ENCODE measurements around the gene RNU1-1.
"Not testable (repeated sequence)": the region's sequence is repeated elsewhere in the genome, so short reads cannot be mapped to it uniquely, and the experiment has no call there.

RNU1-1 gene

DNA sequence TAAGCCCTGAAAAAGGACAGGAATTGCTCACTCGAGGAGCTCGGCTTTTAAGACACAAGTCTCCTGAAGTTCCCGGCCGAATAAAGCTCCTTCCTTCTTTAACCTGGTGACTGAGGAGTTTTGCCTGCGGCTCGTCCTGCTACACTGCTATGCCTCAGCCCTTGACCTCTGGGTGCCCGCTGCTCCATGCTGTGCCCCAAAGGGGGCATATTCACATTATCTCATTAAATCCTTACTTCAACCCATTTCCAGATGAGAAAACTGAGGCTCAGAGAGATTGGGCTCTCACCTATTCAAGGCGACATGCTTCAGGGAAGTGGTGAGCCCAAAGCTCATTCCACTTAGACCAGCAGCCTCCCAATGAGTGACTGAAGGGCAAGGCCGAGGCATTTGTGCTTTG lies 20.4 kb downstream of the RNU1-1 start:
- DNase-seq (ENCODE audit: low spot score): not testable (repeated sequence)

DNA sequence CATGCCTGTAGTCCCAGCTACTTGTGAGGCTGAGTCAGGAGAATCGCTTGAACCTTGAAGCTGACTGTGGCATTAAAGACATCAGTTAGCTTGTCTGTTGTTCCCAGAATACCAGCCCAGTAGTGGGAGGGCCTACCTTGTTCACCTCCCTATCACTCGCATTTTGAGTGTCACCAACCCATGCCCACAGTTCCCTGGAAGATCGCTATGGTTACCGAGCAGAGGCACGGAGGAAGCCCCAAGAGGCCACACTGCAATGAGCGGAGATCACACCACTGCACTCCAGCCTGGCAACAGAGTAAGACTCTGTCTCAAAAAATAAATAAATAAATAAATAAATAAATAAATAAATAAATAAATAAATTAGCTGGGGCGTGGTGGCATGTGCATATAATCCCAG lies 21.1 kb downstream of the RNU1-1 start:
- not testable (repeated sequence) for DNase-seq (ENCODE audit: low spot score)

DNA sequence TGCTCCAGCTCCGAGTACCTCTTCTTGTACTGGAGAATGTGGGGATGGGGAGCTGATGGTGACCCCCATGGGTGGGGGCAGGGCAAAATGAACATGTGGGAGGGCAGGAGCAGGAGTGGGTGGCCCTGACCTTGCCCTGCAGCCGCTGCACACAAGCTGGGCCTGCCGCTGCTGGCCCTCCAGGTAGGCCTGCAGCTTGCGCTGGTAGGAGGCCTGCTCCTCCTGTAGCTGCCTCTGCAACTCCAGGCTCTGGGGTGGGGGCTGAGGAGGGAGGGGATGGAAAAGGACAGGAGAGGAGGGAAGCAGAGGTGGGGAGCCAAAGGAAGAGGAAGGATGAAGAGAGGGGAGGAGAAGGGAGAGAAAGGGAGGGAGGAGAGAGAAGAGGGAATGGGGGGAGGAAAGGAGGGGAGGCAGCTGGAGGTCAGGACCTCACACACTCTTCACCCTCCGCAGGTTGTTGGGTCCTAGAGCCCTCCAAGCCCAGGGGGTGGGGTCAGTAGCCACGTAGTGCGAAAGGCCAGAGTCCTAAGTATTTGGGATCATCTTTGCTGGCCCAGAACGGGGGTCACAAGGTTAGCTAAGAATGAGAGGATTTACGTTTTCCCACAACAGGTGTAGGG lies 22.9 kb downstream of the RNU1-1 start:
- no peak for DNase-seq (ENCODE audit: low spot score)

DNA sequence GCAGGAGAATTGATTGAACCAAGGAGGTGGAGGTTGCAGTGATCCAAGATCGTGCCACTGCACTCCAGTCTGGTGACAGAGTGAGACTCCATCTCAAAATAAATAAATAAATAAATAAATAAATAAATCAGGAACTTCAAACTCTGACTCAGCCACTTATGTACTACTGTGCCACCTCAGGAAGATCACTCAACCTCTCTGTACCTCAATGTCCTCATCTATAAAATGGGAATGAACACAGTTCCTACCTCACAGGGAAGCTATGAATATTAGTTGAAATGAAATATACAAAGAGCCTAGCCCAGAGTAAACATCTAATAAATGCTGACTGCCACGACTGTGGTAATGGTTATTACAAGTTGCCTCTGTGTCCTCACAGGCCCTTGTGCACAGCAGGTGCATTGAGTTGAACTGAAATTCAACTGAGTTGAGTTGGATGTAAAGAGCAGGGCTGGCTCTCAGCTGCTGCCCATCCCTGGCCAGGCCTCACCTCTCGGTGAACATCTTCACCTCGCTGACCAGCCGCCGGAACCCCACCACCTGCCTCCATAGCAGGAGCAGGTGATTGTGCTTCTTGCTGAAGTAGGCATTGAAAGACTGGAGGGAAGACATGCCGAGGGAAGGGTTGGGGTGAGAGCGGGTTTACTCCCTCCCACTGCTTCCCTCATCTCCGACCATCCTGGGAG lies 24.7 kb downstream of the RNU1-1 start:
- DNase-seq (ENCODE audit: low spot score): not testable (repeated sequence)

DNA sequence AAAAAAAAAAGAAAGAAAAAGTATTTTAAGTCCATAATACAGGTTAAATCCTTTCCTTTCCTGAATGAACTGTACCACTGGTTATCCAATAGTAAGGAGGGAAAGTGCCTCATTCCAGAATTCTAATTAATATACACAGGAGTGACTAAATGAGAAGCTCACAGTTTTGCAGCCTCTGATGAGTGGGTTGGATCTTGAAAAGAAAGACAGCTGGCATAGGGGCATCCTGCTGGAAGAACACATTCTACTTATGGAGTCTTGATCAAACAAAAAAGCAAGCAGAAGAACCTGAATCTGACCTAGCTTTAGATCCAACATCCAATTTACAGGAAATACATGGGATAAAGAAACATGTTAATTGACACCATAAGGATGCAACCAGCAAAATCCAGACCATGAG lies 27.1 kb downstream of the RNU1-1 start:
- not testable (repeated sequence) for DNase-seq (ENCODE audit: low spot score)

DNA sequence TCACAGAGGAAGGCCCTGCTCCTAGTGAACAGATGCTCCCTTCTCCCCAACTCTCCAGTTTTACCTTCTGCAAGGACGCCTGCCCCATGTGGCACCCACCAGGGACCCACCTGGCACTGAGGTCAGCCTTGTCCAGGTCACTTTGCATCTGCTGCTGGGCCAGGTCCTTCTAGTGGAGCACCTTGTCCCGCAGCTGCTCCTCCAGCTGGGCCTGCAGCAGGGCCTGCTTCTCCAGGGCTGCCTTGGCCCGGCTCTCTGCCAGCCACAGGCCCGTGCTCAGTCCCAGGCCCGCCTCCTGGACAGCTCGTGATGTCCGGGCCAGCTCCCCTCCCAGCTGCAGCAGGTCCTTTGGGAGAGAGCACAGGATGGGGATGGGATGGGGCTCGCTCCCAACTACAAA lies 27.8 kb downstream of the RNU1-1 start:
- DNase-seq (ENCODE audit: low spot score): not testable (repeated sequence)

DNA sequence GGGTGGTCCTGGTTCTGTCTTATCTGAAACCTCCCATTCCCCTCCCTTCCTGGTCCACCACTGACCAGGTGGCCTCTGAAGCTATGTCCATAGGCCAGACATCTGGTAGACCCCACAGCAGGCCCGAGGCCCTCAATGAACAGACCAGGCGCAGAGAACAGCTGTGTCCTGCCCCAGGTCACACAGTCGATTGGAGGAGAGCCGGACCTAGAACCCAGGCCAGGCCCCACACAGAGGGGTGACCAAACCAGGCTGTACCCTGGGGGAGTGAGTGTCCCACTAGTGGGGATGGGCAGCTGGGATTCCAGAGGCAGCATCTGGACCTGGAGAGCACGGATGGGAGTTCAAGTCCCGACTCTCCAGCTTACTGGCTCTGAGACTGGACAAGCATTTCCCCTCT lies 29.2 kb downstream of the RNU1-1 start:
- DNase-seq (ENCODE audit: low spot score): no peak

DNA sequence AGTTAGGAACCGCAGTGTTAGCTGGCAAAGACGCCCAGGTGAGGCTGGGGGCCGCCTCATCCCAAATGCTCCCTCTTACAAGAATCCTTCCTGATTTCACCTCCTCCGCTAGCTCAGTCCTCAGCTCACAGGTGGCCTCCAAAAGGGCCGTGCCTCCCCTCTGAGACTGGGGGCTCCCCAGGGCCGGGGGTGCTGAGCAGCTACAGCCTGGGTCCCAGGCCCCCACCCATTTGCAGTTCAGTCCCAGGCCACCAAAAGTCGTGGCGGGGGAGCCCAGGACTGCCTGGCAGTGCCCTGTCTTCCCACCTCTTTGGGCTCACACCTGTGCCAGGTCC lies 29.6 kb downstream of the RNU1-1 start:
- DNase-seq (ENCODE audit: low spot score): no peak

DNA sequence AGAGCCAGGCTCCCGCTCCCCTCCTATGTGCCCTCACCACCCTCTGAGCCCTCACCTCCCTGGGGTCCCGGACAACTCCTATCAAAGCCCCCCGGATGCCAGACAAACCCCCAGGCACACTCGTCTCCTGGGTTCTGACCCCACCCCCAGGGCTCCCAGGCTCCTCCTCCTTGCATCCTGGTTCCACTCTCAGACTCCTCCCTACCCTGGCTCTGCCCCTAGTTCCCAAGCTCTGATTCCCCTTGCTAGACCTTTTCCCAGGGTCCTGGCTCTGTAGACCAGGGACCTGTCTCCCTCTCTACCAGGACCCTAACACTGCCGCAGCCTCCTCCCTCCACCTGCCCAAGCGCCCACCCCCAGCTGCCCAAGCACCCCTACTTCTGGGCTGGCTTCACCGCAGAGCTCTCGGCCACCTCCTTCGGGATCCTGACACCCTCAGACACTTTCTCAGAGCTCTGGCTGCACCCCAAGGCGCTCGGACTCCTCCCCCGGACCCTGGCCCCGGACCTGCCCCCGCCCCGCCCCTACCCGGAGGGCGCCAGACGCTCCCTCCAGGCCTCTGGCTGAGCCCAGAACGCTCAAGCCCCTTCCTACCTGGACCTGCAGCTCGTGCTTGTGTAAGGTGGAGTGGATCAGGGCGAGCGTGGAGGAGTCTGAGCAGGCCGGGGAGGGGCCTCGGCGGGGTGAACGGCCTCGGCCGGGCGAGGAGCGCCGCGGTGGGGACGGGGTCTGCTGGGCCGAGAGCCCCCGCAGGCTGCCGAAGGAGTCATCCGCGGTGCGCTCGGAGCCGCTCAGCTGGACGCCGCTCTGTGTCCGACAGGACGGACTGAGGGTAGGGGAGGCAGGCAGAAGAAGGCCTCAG lies 30.2 kb downstream of the RNU1-1 start:
- not testable (repeated sequence) for DNase-seq (ENCODE audit: low spot score)

DNA sequence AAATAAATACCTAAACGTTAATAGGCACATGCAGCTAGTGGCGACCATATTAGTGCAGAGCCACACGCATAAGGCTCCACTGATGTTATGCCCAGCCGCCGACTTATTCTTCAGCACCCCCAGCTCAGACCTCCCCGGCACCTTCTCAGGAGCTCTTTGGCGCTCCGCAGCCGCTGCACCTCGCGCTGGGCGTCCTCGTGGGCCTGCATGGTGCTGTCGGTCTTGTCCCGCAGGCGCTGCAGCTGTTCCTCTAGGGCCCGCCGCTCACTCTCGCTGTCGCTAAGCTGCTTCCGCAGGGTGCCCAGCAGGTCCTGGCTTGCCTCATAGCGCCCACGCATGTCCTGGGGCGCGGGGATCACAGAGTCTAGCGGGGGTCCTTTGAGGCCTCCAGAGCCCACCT lies 30.9 kb downstream of the RNU1-1 start:
- not testable (repeated sequence) for DNase-seq (ENCODE audit: low spot score)

DNA sequence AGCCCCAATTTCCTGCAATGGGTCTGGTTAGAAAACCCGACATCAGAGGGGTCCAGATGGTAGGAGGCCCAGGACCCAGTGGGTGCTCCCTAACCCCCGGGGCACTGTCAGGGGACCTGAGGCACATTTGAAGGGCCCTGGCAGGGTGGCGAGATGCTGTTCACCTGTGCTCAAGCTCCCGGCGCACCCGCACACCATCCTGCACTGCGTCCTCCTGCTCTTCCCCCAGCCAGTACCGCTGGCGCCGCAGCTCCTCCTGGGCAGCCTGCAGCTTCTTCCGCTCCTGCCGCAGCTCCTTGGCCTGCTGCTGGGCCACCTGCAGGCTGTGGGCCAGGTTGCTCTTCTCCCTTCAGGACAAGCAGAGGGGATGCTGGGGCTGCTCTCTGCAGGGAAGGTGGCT lies 36.0 kb downstream of the RNU1-1 start:
- DNase-seq (ENCODE audit: low spot score): no peak

DNA sequence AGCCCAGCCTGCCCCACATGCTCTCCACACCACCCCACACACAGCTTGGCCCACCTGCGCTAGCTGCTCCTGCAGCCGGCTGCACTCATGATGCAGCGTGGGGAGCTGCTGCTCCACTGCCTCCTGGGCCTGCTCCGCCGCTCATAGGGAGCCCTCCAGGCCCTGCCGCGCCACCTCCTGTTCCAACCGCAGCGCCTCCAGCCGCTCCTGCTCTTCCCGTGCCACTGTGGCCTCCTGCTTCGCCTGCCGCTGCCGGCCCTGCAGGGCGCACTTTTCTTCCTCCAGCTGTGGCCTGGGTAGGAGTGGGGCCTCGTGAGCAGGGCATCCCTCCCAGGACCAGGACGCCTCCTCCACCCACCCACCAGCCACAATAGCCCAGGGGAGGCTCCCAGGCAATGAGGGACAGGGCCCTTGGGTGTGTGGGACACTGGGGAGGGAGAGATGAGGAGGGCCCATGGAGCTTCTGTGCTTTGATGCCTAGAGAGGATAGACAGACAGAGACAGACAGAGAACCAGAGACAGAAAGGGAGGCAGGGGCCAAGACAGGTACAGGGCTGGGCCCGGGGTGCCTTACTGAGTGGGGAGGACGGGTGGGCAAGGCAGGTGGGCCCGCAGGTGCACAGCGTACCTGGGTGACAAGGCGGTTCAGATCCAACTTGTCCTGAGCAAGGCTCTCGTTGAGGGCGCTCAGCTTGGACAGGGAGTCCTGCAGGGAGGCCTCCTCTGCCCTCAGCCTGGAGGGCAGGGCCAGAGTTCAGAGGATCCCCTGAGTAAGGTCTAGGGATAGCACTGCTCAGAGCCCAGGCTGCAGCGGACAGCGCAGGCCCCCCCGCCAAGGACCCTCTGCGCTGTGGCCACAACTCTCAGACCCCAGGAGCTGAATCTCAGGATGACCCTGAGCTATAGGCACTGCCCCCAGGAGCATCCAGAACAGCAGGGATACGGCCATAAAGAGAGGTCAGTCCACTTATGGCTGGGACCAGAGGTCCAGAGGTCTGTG lies 38.0 kb downstream of the RNU1-1 start:
- DNase-seq (ENCODE audit: low spot score): not testable (repeated sequence)

DNA sequence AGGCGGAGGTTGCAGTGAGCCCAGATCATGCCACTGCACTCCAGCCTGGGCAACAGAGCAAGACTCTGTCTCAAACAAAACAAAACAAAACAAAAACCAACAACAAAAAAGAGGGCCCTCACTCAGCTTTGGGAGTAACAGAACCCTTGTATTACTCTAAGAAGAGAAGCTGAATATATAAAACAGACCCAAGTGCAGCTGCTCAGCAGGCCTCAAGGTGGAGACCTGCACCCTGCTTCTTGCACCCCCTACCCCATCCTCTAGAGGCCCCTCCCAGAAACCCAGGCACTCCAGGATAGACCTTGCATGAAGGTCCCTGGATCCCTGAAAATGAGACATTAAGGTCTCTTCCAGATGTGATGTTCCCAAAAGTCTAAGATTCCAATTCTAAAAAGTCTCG lies 39.2 kb downstream of the RNU1-1 start:
- DNase-seq (ENCODE audit: low spot score): not testable (repeated sequence)

DNA sequence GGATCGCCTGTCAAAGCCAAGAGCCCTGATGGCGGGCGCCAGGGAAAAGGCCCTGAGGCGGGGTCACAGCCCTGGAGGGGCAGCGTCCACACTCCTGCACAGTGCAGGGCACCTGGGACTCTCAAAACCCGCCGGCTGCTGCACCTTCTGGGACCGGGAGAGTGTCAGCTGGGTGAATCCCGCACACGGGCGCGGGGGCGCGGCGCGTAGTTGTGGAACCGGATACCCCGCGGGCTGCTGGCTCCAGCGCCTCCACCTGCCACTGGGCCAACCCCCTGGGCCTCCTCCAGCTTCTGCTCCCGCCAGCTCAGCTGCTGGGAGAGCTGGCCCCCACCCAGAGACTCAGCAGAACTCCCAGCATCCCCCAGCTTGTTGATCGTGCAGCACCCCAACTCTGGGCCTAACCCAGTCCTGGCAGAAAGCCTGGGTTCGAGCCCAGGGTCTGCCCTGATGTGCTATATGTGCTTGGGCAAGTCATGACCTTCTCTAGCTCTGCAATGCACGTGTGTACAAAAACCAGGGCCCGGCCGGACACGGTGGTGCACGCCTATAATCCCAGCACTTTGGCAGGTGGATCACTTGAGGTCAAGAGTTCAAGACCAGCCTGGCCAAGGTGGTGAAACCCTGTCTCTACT lies 39.8 kb downstream of the RNU1-1 start:
- no peak for DNase-seq (ENCODE audit: low spot score)

DNA sequence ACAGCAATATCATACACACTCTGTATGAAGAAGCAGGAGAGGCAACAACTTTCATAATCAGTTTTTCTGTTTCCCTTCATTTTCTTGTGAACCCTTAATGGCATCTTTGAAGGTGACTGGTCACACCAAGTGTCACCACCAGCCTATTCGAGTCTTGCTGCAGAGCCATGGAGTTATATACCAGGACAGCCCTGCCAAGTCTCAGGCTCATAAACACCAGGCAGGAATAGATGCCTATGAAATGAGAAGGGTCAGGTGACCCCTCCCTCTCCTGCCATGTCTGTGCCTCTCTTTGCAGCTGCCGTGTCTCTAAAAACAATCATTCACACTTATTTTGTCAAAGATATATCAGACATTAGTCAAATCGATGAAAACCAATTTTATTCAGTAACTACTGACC lies 45.5 kb downstream of the RNU1-1 start:
- DNase-seq (ENCODE audit: low spot score): no peak

DNA sequence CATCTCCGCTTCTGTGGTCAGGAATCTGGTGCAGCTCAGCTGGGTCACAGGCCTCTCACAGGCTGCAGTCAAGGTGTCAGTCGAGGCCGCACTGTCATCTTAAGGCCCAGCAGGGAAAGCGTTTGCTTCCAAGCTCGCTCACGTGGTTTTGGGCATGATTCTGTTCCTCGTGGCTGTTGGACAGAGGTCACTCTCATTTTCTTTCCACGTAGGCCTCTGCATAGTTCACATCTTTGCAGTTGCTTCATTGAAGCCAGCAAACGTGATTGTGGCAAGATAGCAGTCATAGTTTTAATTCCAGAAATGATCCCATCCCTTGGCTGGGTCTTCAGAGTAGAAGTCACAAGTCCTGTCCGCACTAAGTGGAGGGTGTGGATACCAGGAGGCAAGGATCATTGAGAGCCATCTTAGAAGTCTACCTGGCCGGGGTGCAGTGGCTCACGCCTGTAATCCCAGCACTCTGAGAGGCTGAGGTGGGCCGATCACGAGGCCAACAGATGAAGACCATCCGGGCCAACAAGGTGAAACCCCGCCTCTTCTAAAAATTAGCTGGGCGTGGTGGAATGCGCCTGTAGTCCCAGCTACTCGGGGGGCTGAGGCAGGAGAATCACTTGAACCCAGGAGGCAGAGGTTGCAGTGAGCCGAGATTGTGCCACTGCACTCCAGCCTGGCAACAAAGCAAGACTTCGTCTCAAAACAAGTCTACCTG lies 49.0 kb downstream of the RNU1-1 start:
- DNase-seq (ENCODE audit: low spot score): no peak

All from left forelimb (tissue), 1 donor.